NCI-H2107 treated with DMSO at 0.1 percent for 48 hours (cell line): ENCODE results near the gene BTRC.

ENCODE experiments used
- DNase-seq: peaks from one replicate; lab custom pipeline; 2025; ENCODE audit not compliant: unreplicated experiment; lab: John Stamatoyannopoulos, UW

BTRC gene

DNA sequence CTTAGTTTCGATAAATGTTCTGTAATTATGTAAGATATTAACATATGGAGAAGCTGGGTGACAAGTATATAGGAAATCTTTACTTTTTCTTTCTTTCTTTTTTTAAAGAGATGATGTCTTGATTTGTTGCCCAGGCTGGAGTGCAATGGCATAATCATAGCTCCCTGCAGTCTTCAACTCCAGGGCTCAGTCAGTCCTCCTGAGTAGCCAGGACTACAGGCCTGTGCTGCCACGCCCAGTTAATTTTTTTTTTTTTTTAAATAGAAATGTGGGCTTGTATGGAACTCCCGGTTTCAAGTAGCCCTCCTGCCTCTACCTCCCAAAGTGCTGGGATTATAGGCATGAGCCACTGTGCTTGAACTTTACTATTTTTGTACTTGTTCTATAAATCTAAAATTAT is 122.4 kb downstream of the BTRC start:
- no peak for DNase-seq

- DNase-seq, result no peak
Observed at GRCh38 chr10:101478956-101479355, 125.0 kb downstream of the BTRC start.

- DNase-seq, result no peak
Observed at GRCh38 chr10:101481256-101481655, 127.3 kb downstream of the BTRC start.

GRCh38 chr10:101482568-101482967 is 128.6 kb downstream of the BTRC start:
- no peak for DNase-seq

DNA sequence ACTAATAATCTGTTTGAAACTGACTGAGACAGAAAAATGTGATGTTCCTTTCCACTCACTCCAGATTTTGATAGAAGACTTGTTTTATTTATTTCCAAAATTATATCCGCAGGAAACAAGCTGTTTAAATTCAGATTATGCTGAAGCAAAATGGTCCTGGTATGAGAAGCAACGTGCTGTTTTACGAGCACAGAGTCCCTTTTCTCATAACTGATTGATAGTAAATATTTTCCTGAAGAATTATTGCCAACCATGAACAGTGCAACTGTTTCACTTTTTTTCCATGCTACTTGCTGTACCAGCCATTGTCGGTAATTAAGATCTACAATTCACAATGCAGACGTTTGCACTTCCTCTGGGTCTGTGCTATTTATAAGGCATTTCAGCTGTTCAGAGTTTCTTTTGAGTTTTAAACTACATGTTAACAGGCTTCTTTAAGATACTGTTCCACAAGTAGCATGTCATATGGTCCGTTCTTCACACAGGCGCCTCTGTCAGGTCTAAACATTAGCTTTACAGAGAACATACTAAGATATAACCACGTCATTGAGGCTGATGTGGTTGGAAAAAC is 130.3 kb downstream of the BTRC start:
- DNase-seq, result no peak

DNA sequence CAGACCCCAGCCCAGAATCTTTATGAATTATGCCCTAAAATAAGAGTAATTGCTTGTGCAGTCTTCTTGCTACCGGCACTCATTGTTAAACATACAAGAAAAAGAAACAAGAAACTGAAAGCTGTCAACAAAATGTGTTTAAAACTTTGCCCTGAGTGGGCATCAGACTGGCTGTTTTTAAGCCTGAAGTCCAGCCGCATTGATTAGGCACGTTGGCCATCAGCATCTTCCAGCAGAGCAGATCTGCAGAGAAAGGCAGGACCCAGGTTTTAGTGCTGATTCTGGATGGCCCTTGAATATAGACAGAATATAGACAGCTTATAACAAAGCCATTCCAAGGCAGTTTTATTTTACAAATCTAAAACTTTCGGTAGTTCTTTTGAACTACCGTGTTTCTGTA is 131.2 kb downstream of the BTRC start:
- DNase-seq, result no peak

DNA sequence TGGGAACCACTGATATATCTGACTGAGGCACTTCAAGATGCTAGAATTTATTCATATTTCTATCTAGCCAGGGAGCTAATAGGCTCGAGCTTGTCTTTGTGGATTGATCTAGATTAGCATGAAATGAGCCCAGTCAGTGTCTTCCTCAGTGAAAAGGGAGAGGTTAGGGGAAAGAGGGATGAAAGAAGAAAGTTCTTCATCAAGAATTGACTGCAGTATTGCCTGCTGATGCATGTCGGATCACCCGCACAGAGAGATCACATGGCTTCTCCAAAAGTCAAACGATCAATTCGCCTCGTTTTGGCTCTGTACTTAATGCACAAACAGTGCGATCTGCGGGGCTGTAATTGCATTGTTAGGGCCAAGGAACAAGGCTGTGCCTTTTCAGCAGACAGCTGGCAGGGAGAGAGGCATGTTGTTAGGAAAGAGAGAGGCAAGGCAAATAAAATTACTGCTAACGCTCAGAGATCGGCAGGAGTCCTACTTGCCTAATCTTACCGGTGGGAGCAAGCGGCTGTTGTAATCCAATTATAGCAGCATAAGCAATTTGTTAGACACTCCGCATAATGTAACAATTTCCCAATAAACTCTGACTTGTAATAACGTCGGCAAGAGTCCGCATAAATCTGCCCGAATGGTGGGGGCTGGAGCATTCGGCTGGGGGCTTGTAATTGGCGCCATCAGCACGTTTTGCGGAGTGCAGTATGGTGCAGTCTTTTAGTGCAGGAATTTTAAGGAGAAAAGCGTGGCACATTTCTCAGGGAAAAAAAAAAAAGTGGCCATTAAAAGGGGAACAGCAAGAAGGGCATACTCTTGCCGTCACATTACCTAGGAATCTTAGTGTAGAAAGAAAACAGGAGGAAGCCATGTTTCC is 132.0 kb downstream of the BTRC start:
- peak; percentile 29 for DNase-seq

- DNase-seq, result no peak
Observed at GRCh38 chr10:101487399-101487798, 133.4 kb downstream of the BTRC start.

GRCh38 chr10:101489355-101489754 is 135.4 kb downstream of the BTRC start:
- DNase-seq, result peak; percentile 69

- DNase-seq, result no peak
Observed at GRCh38 chr10:101490026-101490425, 136.1 kb downstream of the BTRC start.

GRCh38 chr10:101492205-101492604 is 138.2 kb downstream of the BTRC start:
- no peak for DNase-seq

- no peak for DNase-seq
Observed at GRCh38 chr10:101492814-101493213, 138.8 kb downstream of the BTRC start.

- DNase-seq, result no peak
Observed at GRCh38 chr10:101493249-101493648, 139.3 kb downstream of the BTRC start.

DNA sequence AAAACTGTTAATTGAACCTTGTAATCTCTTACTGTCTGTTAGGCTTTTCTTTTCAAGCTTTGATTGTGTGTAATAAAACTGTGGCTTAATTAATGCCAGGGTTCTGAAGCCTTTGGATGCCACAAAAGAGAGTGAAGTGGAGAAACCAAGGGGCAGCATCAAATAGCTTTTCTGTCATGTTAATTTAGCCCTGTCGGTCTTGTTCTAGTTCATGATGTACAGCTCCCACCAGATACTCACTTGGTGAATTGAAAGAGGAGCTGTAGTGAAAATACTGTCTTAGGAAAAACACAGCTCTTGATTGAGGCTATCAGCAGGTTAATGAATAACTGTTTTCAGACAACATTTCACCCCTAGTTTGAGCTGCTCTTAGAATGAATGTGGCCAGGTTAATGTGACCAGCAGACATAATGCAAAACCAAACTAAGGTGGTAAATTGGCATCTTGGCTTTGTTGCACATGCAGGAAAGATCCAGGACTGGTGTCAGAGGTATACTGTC is 139.9 kb downstream of the BTRC start:
- no peak for DNase-seq

DNA sequence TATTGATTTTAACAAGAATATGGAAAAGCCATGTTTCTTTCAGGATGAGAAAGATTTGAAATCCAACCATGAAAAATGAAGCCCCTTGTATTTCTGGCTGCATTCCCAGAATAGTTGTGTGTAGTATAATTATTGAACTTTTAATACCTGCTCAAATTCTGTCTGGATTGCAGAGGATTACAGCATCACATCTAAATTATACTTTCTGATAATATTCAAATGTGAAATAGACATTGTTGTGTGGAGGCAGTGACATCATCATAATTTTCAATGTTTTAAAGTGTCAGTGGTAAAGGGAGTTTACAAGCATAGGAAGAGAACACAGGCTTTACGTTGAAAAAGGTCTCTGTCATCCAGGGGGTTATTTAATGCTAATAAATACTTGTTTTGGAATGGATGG is 140.7 kb downstream of the BTRC start:
- no peak for DNase-seq

DNA sequence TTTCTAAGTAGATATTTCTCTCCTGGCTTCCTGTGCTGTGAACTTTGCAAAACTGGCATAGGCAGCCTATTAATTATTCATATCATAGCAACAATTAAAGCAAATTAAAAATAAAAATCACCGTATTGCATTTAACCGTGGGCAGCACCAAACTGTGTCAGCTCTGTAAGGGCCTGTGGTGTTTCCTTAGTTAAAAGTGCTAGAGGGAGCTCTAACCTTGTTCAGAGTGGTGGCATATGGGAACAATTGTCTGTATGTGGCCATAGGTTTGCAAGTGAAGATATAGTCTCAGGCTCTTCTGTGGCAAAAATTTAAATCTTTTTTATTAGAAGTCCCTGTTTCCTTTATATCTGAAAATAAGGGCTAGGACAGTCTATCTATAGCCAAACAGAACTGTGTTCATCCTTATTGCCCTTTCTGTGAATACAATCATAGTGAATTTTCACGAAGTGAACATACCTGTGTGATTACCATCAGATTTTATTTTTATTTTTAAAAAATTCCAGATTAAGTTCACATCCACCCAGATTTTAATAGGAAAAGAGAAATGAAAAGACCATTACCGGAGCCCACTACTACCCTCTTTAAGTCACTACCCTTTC is 141.5 kb downstream of the BTRC start:
- no peak for DNase-seq

DNA sequence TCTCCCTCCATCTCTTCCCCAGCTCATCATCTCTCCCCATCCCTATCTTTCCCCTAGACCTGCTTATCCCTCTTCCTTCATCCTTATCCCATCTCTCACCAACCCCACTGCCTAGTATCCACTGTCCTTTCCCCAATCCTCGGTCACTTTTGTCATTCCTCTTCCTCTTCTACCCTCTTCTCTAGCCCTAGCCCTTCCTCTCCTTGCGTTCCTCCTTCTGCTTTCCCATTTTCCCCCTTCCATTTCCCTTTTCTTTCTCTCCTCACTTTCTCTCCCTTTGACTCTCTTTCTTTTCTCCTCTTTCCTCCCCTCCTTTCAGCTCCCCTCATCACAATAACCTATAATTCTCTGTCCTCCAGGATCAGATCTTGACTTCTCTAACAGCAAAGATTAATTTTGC is 150.5 kb downstream of the BTRC start:
- DNase-seq, result no peak

- no peak for DNase-seq
Observed at GRCh38 chr10:101506829-101507661, 153.1 kb downstream of the BTRC start.

- DNase-seq, result no peak
Observed at GRCh38 chr10:101507828-101508227, 153.9 kb downstream of the BTRC start.

GRCh38 chr10:101511938-101512337 is 158.0 kb downstream of the BTRC start:
- DNase-seq, result no peak

DNA sequence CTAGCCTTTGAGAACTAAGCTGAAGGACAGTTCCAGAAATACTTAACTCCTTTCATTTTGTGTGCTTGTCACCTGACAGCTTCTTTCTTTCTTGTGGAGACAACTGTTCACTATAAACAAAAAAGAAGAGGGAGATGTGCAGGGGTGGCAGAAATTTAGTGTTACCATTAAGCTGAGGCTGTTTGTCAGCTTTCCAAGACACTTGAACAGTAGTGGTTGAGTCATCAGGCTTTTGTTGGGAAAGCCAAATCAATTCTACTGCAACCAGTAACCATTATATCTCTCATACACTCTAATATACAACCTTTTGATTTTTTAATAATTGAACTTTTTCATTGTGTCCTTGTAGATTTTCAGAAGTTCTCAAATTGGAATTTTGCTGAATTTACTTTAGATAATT is 158.8 kb downstream of the BTRC start:
- no peak for DNase-seq
